Endothelial cell of umbilical vein (primary cell): ENCODE measurements around the gene ZNF714. TPM values are rescaled to one million over a fixed set of nuclear protein-coding genes. Genes with fewer than 3 reads are reported as not detected.

Experiments
- BruUV-seq: library from RNA; stranded (reverse); fragments of 400-500 nt; replicated peaks from 2 replicates; lab custom pipeline; 2021; lab: Mats Ljungman, UMichigan
- CTCF ChIA-PET: fragments of 300-600, 350-600 bp; sonication (Branson Sonifier 250); formaldehyde crosslinking; loops from one replicate; lab custom pipeline; 2021; ENCODE audit warnings: antibody characterized with exemption, inconsistent platforms; lab: Charles Lee
- POLR2A ChIA-PET: fragments of 300-600, 350-600 bp; sonication (Branson Sonifier 250); formaldehyde crosslinking; loops from one replicate; lab custom pipeline; 2021; ENCODE audit warnings: antibody characterized with exemption, inconsistent platforms; lab: Charles Lee
- DNase-seq: peaks from one replicate; pipeline ENCODE4 v3.0.0-alpha.2; 2011; ENCODE audit warnings: low read depth, low spot score
- FAIRE-seq: peaks from 2 replicates; lab custom pipeline; 2011; peaks lifted over from hg19 to GRCh38; lab: Jason Lieb, UNC
- H2AFZ ChIP-seq: 2 replicates; pipeline ENCODE4 v1.6.0; 2012; ENCODE audit warnings: low read depth, low read length, control low read depth, inconsistent platforms
- H3K27ac ChIP-seq: 2 replicates; pipeline ENCODE4 v1.5.1; 2011; ENCODE audit warnings: low read depth, mild to moderate bottlenecking, control low read depth, low read length, moderate library complexity; ENCODE audit not compliant: insufficient read depth
- H3K27me3 ChIP-seq, 2 experiments: 2 replicates each; pipeline versions ENCODE4 v1.6.0 to v1.6.1; 2011; ENCODE audit warnings: low read length in 2 of 2, mixed read lengths in 1 of 2; ENCODE audit not compliant: control insufficient read depth in 2 of 2, insufficient read depth in 2 of 2
- H3K36me3 ChIP-seq, 2 experiments: 2 replicates in 1 of 2; 3 replicates in 1 of 2; pipeline ENCODE4 v1.5.1; 2011; ENCODE audit warnings: low read length in 2 of 2, mild to moderate bottlenecking in 1 of 2, moderate library complexity in 1 of 2; ENCODE audit not compliant: control insufficient read depth in 2 of 2, insufficient read depth in 2 of 2; ENCODE audit errors: extremely low read depth in 1 of 2
- H3K4me1 ChIP-seq: 3 replicates; pipeline ENCODE4 v1.5.1; 2011; ENCODE audit warnings: mild to moderate bottlenecking, low read length; ENCODE audit not compliant: control insufficient read depth, insufficient read depth; ENCODE audit errors: extremely low read depth
- H3K4me2 ChIP-seq: 2 replicates; pipeline ENCODE4 v1.6.1; 2011; ENCODE audit warnings: low read length, control low read depth, mixed read lengths; ENCODE audit not compliant: insufficient read depth
- H3K4me3 ChIP-seq, 3 experiments: fragments of 200-600 bp in 1 of 3; sonication (generic), shearing (Covaris generic) in 1 of 3; replicated peaks in 1 of 3; 2 replicates each; pipeline ENCODE4 v1.5.1; 2011 to 2016; ENCODE audit warnings: control low read depth in 3 of 3, low read length in 3 of 3, mild to moderate bottlenecking in 2 of 3, inconsistent platforms in 1 of 3, low read depth in 1 of 3, moderate library complexity in 1 of 3; ENCODE audit not compliant: insufficient read depth in 1 of 3
- H3K79me2 ChIP-seq: 2 replicates; pipeline ENCODE4 v1.6.0; 2012; ENCODE audit warnings: low read length, inconsistent platforms; ENCODE audit not compliant: control insufficient read depth, insufficient read depth
- H3K9ac ChIP-seq: replicated peaks from 2 replicates; pipeline ENCODE3; 2011; ENCODE audit warnings: low read length, control low read depth; ENCODE audit not compliant: insufficient read depth; ENCODE audit errors: extremely low read depth
- H3K9me1 ChIP-seq: replicated peaks from 3 replicates; pipeline ENCODE4 v1.6.0; 2011; ENCODE audit warnings: mild to moderate bottlenecking, low read length; ENCODE audit not compliant: control insufficient read depth, insufficient read depth; ENCODE audit errors: extremely low read depth
- H3K9me3 ChIP-seq: replicated peaks from 2 replicates; pipeline ENCODE4 v1.5.1; 2012; ENCODE audit warnings: low read length, inconsistent platforms; ENCODE audit not compliant: control insufficient read depth, insufficient read depth
- H4K20me1 ChIP-seq: replicated peaks from 2 replicates; pipeline ENCODE3; 2011; ENCODE audit warnings: mild to moderate bottlenecking, low read length; ENCODE audit not compliant: control insufficient read depth, insufficient read depth; ENCODE audit errors: extremely low read depth
- CTCF ChIP-seq, 2 donors: IDR thresholded peaks; 1 replicate in 1 of 2; 2 replicates in 1 of 2; pipeline ENCODE4 v1.5.1; 2011; ENCODE audit warnings: low read length in 2 of 2, mild to moderate bottlenecking in 2 of 2, moderate library complexity in 2 of 2, control low read depth in 1 of 2, inconsistent platforms in 1 of 2, low read depth in 1 of 2; ENCODE audit not compliant: insufficient read depth in 1 of 2; ENCODE audit errors: extremely low read depth in 1 of 2
- EZH2 ChIP-seq: IDR thresholded peaks from 2 replicates; pipeline ENCODE4 v1.6.1; 2012; ENCODE audit warnings: borderline replicate concordance, low read depth, mild to moderate bottlenecking, moderate library complexity, low read length, inconsistent platforms; ENCODE audit not compliant: severe bottlenecking
- FOS ChIP-seq: IDR thresholded peaks from 2 replicates; pipeline ENCODE4 v1.6.1; 2011; ENCODE audit warnings: mild to moderate bottlenecking, low read length, moderate library complexity, borderline replicate concordance; ENCODE audit not compliant: insufficient read depth
- GATA2 ChIP-seq: IDR thresholded peaks from 2 replicates; pipeline ENCODE4 v1.7.0; 2011; ENCODE audit warnings: low read depth, mild to moderate bottlenecking, moderate library complexity, mixed read lengths, low read length; ENCODE audit not compliant: insufficient read length, insufficient read depth
- JUN ChIP-seq: IDR thresholded peaks from 2 replicates; pipeline ENCODE4 v1.6.1; 2011; ENCODE audit warnings: borderline replicate concordance, low read depth; ENCODE audit not compliant: insufficient read length, insufficient read depth
- MAX ChIP-seq: IDR thresholded peaks from 2 replicates; pipeline ENCODE4 v1.6.1; 2011; ENCODE audit not compliant: insufficient read depth, insufficient read length
- MYC ChIP-seq: IDR thresholded peaks from one replicate; pipeline ENCODE4 v1.6.1; 2011; ENCODE audit warnings: mild to moderate bottlenecking, low read depth, low read length
- POLR2A ChIP-seq: IDR thresholded peaks from 2 replicates; pipeline ENCODE4 v1.6.1; 2012; ENCODE audit warnings: low read depth, mild to moderate bottlenecking, control low read depth, low read length
- POLR2AphosphoS5 ChIP-seq: IDR thresholded peaks from 2 replicates; pipeline ENCODE4 v1.6.1; 2012; ENCODE audit warnings: low read depth, mild to moderate bottlenecking, control low read depth, low read length, moderate library complexity; ENCODE audit not compliant: insufficient read depth
- dilution Hi-C: fragments of 300-500 bp; cut with MboI; formaldehyde crosslinking; loops from one replicate; pipeline ENCODE4 v1.15.0; 2019; ENCODE audit warnings: low sequenced_read_pairs; ENCODE audit not compliant: extremely low pct_ligation_motif_present
- intact Hi-C: fragments of 100-400 bp; cut with micrococcal nuclease; formaldehyde crosslinking; loops from one replicate; pipeline ENCODE4 v1.10.0; 2022
- polyA plus RNA-seq, 4 experiments: library from polyadenylated mRNA; depleted of rRNA in 3 of 4; stranded (reverse) in 3 of 4; unstranded in 1 of 4; fragments of >200 nt; gene quantifications; 2 replicates each; pipeline versions ENCODE4 v1.2.1 to v1.2.3, GENCODE V29; 2011 to 2012; ENCODE audit warnings: missing spikeins in 1 of 4
- total RNA-seq: library from RNA; stranded (reverse); gene quantifications from 2 replicates; pipeline ENCODE4 v1.2.3, GENCODE V29; 2021

Gene ZNF714
- total and polyA plus RNA-seq, 2 donors (not counting 3 experiments of a cell fraction or from before 2014, with no cell fraction given): 3.4 to 15.0 TPM

GRCh38 chr19:21045028-21045427, 37.0 kb upstream of the ZNF714 start:
- H4K20me1 ChIP-seq: no peaks in the 10 kb centered on the region
- H3K36me3 ChIP-seq: no peaks in the 10 kb centered on the region
- dilution Hi-C loops: no loop called here
- no peaks in the 10 kb centered on the region for H3K9me1 ChIP-seq
- ChIA-PET CTCF (no interaction called here), POLR2A (no interaction called here)
- no peak overlapping the region for H3K9ac ChIP-seq
- TF ChIP-seq POLR2A: no peak
- TF ChIP-seq EZH2: no peak
- TF ChIP-seq POLR2AphosphoS5: no peak
- TF ChIP-seq MAX: no peak
- no peak for TF ChIP-seq GATA2
- no peak for TF ChIP-seq JUN
- TF ChIP-seq MYC: no peak
- intact Hi-C loops: no loop called here
- DNase-seq (no peak), FAIRE-seq (no peak)
- H2AFZ ChIP-seq: no peak overlapping the region
- no peaks in the 10 kb centered on the region for H3K4me1 ChIP-seq
- no peaks in the 10 kb centered on the region for H3K27me3 ChIP-seq
- no TSS peak for BruUV-seq
- no peak overlapping the region for H3K27ac ChIP-seq
- no peak overlapping the region for H3K4me3 ChIP-seq
- H3K4me2 ChIP-seq: no peak overlapping the region
- no peaks in the 10 kb centered on the region for H3K9me3 ChIP-seq
- H3K79me2 ChIP-seq: peaks cover 30% of the 10 kb centered on the region

GRCh38 chr19:21046489-21046888, 35.5 kb upstream of the ZNF714 start:
- POLR2A ChIA-PET: no interaction called here
- Histone ChIP-seq H3K79me2 (peaks cover 28% of the 10 kb centered on the region), H3K4me1 (no peaks in the 10 kb centered on the region), H3K4me3 (no peak overlapping the region), H3K9me3 (no peaks in the 10 kb centered on the region), H3K27ac (no peak overlapping the region), H4K20me1 (no peaks in the 10 kb centered on the region), H3K4me2 (no peak overlapping the region), H3K9ac (no peak overlapping the region), H3K9me1 (no peaks in the 10 kb centered on the region), H3K27me3 (no peaks in the 10 kb centered on the region), H3K36me3 (no peaks in the 10 kb centered on the region), H2AFZ (no peak overlapping the region)
- TF ChIP-seq JUN (no peak), POLR2A (no peak), MAX (no peak), POLR2AphosphoS5 (no peak), MYC (no peak), EZH2 (no peak), FOS (no peak), CTCF (IDR thresholded peaks at IDR 0.05; ENCODE audit: extremely low read depth in 1 of 2, insufficient read depth in 1 of 2, low read depth in 1 of 2, low read length in 2 of 2) (no peak), GATA2 (no peak)
- no peak for FAIRE-seq
- dilution Hi-C loops (no loop called here), intact Hi-C loops (no loop called here)
- no TSS peak for BruUV-seq
- no peak for DNase-seq
- CTCF ChIA-PET: no interaction called here
